ENCODE results near the gene AP1S2. TPM values are rescaled to one million over a fixed set of nuclear protein-coding genes. Genes with fewer than 3 reads are reported as not detected.

AP1S2 gene
- total RNA-seq, 1 experiment from 2014 or later = 367 TPM

GRCh38 chrX:15874672-15875071 is 20.1 kb upstream of the AP1S2 start:
- TF ChIP-seq CTCF (conservative IDR thresholded peaks at IDR 0.05) = no peak
- Histone ChIP-seq H3K79me2 (ENCODE audit: insufficient read depth, low read length) (no peaks in the 10 kb centered on the region), H2BK15ac (ENCODE audit: low read depth, low read length) (no peak overlapping the region), H4K5ac (ENCODE audit: insufficient read length, low read depth, low read length) (no peak overlapping the region), H4K91ac (ENCODE audit: insufficient read length, low read depth, low read length) (no peak overlapping the region), H3K23me2 (ENCODE audit: insufficient read length, low read depth, low read length, poor library complexity, severe bottlenecking) (no peaks in the 10 kb centered on the region), H2BK120ac (ENCODE audit: low read depth, low read length, poor library complexity, severe bottlenecking) (no peak overlapping the region), H2BK5ac (ENCODE audit: insufficient read length, low read length) (no peak overlapping the region), H4K8ac (replicated peaks; ENCODE audit: insufficient read length, low read depth, low read length) (no peak overlapping the region), H4K20me1 (ENCODE audit: control insufficient read depth, insufficient read depth, insufficient read length) (no peaks in the 10 kb centered on the region), H3K4me2 (ENCODE audit: insufficient read depth, insufficient read length, low read length) (no peak overlapping the region), H3K14ac (ENCODE audit: insufficient read depth, low read length) (no peak overlapping the region), H3K79me1 (ENCODE audit: insufficient read depth, low read depth, low read length, poor library complexity, severe bottlenecking) (no peaks in the 10 kb centered on the region), H3K56ac (ENCODE audit: insufficient read length, low read depth, low read length) (no peak overlapping the region), H3K9ac (ENCODE audit: extremely low read depth, insufficient read length, low read length) (no peak overlapping the region), H2BK12ac (ENCODE audit: insufficient read length, low read depth, low read length) (no peak overlapping the region), H3K4ac (ENCODE audit: low read depth, low read length) (no peak overlapping the region), H3K27ac (ENCODE audit: insufficient read length, low read depth, low read length) (no peak overlapping the region), H3K18ac (ENCODE audit: insufficient read length, low read depth, low read length) (no peak overlapping the region), H3T11ph (ENCODE audit: low read length) (no peak overlapping the region), H3K9me3 (ENCODE audit: control insufficient read depth, low read depth, low read length) (no peaks in the 10 kb centered on the region), H3K23ac (ENCODE audit: insufficient read length, low read depth, low read length) (no peak overlapping the region), H3K27me3 (ENCODE audit: insufficient read depth, low read length) (no peaks in the 10 kb centered on the region), H2BK20ac (ENCODE audit: low read depth, low read length, poor library complexity, severe bottlenecking) (no peak overlapping the region), H2AK5ac (ENCODE audit: insufficient read length, low read length) (no peak overlapping the region), H3K4me1 (ENCODE audit: insufficient read depth, low read length) (no peaks in the 10 kb centered on the region), H2AFZ (ENCODE audit: low read length) (no peak overlapping the region)
- peaks cover 0 to 6% of the 10 kb centered on the region in 2 experiments; a peak in 2 of 4 replicates for H3K4me1 Mint-ChIP-seq
- no peak overlapping the region for H3K27ac Mint-ChIP-seq
- no CpG with 5 or more reads among the region's 3 CpGs for WGBS (ENCODE audit: extremely low coverage, insufficient read length, low lambda C conversion rate)
- peaks cover 5 to 17% (median 8%) of the 10 kb centered on the region in 3 experiments for H3K36me3 Mint-ChIP-seq (ENCODE audit: insufficient read depth in 1 of 3, low read depth in 3 of 3)
- no peaks in the 10 kb centered on the region for H3K27me3 Mint-ChIP-seq (ENCODE audit: low read depth)
- H3K9me3 Mint-ChIP-seq = peaks cover 13 to 14% of the 10 kb centered on the region in 2 experiments
- no peak overlapping the region for H3K4me3 Mint-ChIP-seq
- no peak for DNase-seq
